ENCODE measurements around the gene PLS3.

PLS3 gene

DNA sequence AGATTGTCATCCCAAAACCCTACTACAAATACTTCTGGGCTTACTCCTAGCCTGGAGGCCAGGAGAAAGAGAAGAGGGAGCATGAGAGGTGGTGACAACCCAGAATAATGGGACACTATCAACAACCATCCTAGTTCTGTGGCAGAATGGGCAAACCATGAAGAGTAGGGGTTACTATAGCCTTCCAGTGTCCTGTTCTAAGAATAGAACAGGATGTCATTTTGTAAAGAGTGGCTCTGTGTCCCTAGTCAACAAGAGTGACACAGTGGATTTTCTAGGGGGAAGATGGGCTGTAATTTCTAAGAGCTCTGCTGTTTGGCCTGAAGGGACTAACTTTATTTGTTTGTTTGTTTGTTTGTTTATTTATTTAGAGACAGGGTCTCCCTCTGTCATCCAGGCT lies 136.0 kb downstream of the PLS3 start:
- H3K4me3 ChIP-seq (ENCODE audit: low read depth, low read length): no peak overlapping the region
- no peak for DNase-seq (ENCODE audit: low read depth)
- TF ChIP-seq, protein P1, sequence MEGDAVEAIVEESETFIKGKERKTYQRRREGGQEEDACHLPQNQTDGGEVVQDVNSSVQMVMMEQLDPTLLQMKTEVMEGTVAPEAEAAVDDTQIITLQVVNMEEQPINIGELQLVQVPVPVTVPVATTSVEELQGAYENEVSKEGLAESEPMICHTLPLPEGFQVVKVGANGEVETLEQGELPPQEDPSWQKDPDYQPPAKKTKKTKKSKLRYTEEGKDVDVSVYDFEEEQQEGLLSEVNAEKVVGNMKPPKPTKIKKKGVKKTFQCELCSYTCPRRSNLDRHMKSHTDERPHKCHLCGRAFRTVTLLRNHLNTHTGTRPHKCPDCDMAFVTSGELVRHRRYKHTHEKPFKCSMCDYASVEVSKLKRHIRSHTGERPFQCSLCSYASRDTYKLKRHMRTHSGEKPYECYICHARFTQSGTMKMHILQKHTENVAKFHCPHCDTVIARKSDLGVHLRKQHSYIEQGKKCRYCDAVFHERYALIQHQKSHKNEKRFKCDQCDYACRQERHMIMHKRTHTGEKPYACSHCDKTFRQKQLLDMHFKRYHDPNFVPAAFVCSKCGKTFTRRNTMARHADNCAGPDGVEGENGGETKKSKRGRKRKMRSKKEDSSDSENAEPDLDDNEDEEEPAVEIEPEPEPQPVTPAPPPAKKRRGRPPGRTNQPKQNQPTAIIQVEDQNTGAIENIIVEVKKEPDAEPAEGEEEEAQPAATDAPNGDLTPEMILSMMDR (IDR thresholded peaks at IDR 0.05; ENCODE audit: low read depth, low read length, missing control alignments): no peak

DNA sequence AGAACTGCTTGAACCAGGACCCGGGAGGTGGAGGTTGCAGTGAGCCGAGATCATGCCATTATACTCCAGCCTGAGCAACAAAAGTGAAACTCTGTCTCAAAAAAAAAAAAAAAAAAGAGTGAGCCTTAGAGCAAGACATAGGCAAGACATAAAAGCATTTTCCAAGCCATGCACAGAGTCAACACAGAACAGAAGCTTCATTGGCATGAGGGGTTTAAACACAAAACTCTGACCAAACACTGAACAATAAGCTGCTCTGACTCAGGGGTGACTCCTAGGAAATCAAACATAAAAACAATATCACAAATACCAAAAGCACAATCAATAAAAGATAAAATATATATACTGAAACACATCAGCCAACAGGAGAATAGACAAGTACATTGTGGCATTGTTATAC lies 136.8 kb downstream of the PLS3 start:
- TF ChIP-seq, protein P1 (IDR thresholded peaks at IDR 0.05; ENCODE audit: low read depth, low read length, missing control alignments): no peak
- no peak overlapping the region for H3K4me3 ChIP-seq (ENCODE audit: low read depth, low read length)
- DNase-seq (ENCODE audit: low read depth): no peak

Data from GM12864 (cell line).